H1 (cell line): ENCODE data around the gene DMXL1.

Experiments used
- CHD1 ChIP-seq: IDR thresholded peaks from 2 replicates; pipeline ENCODE4 v1.6.1; 2012; ENCODE audit warnings: low read depth, low read length, improper control_type of control experiment
- CTCF ChIP-seq, 3 experiments: IDR thresholded peaks; 1 replicate in 2 of 3; 2 replicates in 1 of 3; pipeline versions ENCODE4 v1.5.1 to v1.6.1; 2011; ENCODE audit warnings: low read length in 3 of 3, mild to moderate bottlenecking in 3 of 3, inconsistent platforms in 2 of 3, low read depth in 1 of 3, moderate library complexity in 1 of 3; ENCODE audit not compliant: insufficient read depth in 1 of 3; ENCODE audit errors: control extremely low read depth in 1 of 3
- EP300 ChIP-seq, 2 experiments: IDR thresholded peaks; 1 replicate in 1 of 2; 2 replicates in 1 of 2; pipeline ENCODE4 v1.6.1; 2011 to 2012; ENCODE audit warnings: low read depth in 2 of 2, low read length in 2 of 2, mild to moderate bottlenecking in 2 of 2, borderline replicate concordance in 1 of 2, inconsistent platforms in 1 of 2, moderate library complexity in 1 of 2
- MAX ChIP-seq: IDR thresholded peaks from 2 replicates; pipeline ENCODE4 v1.6.1; 2012; ENCODE audit warnings: inconsistent platforms
- USF2 ChIP-seq: IDR thresholded peaks from 2 replicates; pipeline ENCODE4 v1.6.1; 2011; ENCODE audit warnings: low read length, improper control_type of control experiment
- YY1 ChIP-seq: IDR thresholded peaks from 2 replicates; pipeline ENCODE4 v1.6.1; 2011; ENCODE audit warnings: low read depth, mild to moderate bottlenecking, low read length

DNA sequence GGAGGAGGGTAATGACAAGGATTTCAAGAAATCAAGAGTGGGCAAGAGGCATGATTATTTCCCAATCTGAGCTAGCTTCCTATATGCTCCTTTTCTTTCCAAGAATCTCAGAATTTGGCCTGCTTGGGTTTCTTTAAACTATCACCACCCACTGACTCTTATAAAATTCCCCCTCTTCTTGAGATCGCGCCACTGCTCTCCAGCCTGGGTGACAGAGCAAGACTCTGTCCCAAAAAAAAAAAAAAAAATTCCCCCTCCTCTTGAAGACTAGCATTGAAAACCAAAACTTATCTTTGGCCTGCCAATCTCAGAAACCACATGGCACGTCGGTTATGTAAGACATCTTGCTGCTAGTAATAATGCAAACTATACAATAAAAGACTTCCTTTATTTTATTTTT is 3.4 kb upstream of the DMXL1 start:
- TF ChIP-seq EP300 (IDR thresholded peaks at IDR 0.05; ENCODE audit: borderline replicate concordance in 1 of 2, low read depth in 2 of 2, low read length in 2 of 2) = no peak
- TF ChIP-seq YY1 = no peak
- no peak for TF ChIP-seq MAX
- TF ChIP-seq CHD1 = no peak
- TF ChIP-seq CTCF (IDR thresholded peaks at IDR 0.05; ENCODE audit: control extremely low read depth in 1 of 3, insufficient read depth in 1 of 3, low read depth in 1 of 3, low read length in 3 of 3) = no peak
- no peak for TF ChIP-seq USF2
